ENCODE data around the gene SLC7A5.

GRCh38 chr16:87832741-87833502 lies 36.4 kb downstream of the SLC7A5 start:
- no peak for TF ChIP-seq SP1 (IDR thresholded peaks at IDR 0.05)
- TF ChIP-seq ELF4 (IDR thresholded peaks at IDR 0.05): no peak
- no peak for TF ChIP-seq NFRKB (IDR thresholded peaks at IDR 0.05)
- no peak for TF ChIP-seq L3MBTL2 (conservative IDR thresholded peaks at IDR 0.05)
- TF ChIP-seq LEF1 (IDR thresholded peaks at IDR 0.05; ENCODE audit: borderline replicate concordance): no peak
- no peak for TF ChIP-seq SUZ12 (IDR thresholded peaks at IDR 0.05)
- TF ChIP-seq BHLHE40 (IDR thresholded peaks at IDR 0.05; ENCODE audit: borderline replicate concordance): no peak

All from HEK293T (cell line).